Spleen (tissue), 7 donors: ENCODE results near the gene ECSCR.
"Not testable (repeated sequence)": the region's sequence is repeated elsewhere in the genome, so short reads cannot be mapped to it uniquely, and the experiment has no call there.

Experiments used
- CTCF ChIP-seq, 11 experiments: fragments of 200-600 bp in 7 of 11; fragments of 450-650 bp in 4 of 11; sonication (generic) in 4 of 11; IDR thresholded peaks in 8 of 11; conservative IDR thresholded peaks in 3 of 11; 1 replicate in 7 of 11; 2 replicates in 4 of 11; pipeline versions ENCODE4 v1.4.0 to v1.8.0; 2016 to 2021; ENCODE audit warnings: antibody characterized with exemption in 11 of 11, inconsistent platforms in 4 of 11, mild to moderate bottlenecking in 1 of 11
- POLR2A ChIP-seq, 3 donors: fragments of 450-650 bp; IDR thresholded peaks; one replicate each; pipeline ENCODE4 v1.5.1; 2017; ENCODE audit warnings: antibody characterized with exemption in 3 of 3, mild to moderate bottlenecking in 1 of 3
- POLR2AphosphoS5 ChIP-seq, 3 donors: sonication (generic); formaldehyde crosslinking; IDR thresholded peaks; one replicate each; pipeline ENCODE4 v1.5.1; 2017; ENCODE audit warnings: antibody characterized with exemption in 3 of 3
- donor health status: DM: no; HTN: no; CAD: no; lungs with moderate emphysema.
- donor health status: DM: no; HTN: no; CAD: no.
- donor health status: DM: no; HTN: no; CAD: no.

DNA sequence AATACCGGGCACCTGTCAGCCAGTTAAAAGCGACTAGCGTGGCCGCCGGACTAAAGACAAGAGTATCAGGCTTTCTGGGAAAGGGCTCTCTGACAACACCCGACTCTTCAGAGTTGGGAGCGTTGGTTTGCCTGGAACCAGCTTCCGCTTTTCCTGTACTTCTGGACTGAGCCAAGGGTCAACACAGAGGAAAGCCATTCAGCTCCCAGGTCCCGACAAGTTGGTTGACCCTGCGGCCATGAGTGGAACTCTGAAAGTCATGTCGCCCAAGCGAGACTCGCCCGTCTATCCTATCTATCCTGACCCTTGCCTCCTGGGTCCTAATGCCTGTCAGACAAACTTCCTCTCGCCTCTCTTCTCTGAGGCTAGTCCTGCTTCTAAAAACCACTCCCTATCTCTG lies 41.3 kb upstream of the ECSCR start:
- TF ChIP-seq CTCF (IDR thresholded peaks at IDR 0.05 in 8 of 11, conservative IDR thresholded peaks at IDR 0.05 in 3 of 11); POLR2A (IDR thresholded peaks at IDR 0.05); POLR2AphosphoS5 (IDR thresholded peaks at IDR 0.05): not testable (repeated sequence)
